ENCODE measurements around the gene NDST1.

The NDST1 gene

GRCh38 chr5:150523472-150524350 is 15.8 kb downstream of the NDST1 start:
- no peak for DNase-seq (ENCODE audit: low spot score)

DNA sequence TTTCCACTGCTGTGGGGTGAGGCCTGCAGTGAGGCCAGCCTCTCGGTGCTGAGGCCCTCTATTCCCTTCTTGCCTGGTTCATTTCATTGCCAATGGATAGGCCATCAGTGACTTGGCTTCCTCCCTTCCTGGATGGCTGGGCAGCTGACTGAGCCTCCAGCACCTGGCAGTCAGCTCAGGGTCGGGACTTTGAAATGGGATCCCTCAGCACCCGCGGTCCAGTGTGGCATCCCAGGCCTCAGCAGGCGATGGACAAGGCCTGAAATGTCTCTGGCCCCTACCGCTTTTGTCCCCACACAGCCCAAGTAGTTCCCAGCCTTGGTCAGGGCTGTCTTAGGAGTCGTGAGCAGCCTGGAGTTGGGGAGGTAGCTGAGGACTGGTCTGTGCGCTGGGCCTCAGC is 17.2 kb downstream of the NDST1 start:
- DNase-seq (ENCODE audit: low spot score), result no peak

DNA sequence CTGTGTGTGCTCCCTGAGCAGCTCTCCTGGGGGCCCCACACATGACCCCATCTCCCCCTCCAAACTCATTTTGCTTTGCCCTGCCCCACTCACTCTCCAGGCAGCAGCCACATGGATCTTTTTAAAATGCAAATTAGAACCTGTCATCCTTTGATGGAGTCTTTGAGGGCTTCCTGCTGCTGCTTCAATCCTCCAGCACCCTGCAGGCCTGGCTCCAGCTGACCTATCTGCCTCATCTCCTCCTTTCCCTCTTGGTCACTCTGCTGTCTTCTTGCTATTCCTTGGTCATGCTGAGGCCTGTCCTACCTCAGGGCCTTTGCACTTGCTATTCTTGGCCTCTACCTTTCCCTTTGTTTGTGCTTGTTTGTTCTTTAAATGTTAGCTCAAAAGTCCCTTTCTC is 17.9 kb downstream of the NDST1 start:
- DNase-seq (ENCODE audit: low spot score), result no peak

DNA sequence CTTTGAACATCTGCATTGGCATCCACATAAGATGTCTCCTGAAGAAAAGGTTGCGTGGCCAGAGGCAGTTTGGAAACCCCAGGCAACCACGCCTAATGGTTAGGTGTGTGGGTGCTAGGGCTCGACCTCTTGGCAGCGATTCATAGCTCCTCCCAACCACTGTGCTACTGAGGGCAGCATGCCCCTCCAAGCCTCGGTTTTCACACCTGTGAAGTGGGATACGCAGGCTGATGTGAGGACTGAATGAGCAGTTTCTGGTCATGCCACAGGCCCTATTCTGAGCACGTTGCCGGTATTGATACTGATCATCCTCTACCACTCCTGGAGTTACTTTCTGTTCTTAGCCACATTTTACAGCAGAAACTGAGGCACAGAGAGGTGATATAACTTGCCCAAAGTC is 19.1 kb downstream of the NDST1 start:
- DNase-seq (ENCODE audit: low spot score), result no peak

DNA sequence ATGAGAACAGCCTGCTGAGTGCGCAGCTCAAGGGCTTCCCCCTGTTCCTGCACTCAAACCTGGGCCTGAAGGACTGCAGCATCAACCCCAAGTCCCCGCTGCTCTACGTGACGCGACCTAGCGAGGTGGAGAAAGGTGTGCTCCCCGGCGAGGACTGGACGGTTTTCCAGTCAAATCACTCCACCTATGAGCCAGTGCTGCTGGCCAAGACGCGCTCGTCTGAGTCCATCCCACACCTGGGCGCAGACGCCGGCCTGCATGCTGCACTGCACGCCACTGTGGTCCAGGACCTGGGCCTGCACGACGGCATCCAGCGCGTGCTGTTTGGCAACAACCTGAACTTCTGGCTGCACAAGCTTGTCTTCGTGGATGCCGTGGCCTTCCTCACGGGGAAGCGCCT is 19.9 kb downstream of the NDST1 start:
- no peak for DNase-seq (ENCODE audit: low spot score)

GRCh38 chr5:150528924-150529546 is 21.1 kb downstream of the NDST1 start:
- no peak for DNase-seq (ENCODE audit: low spot score)

GRCh38 chr5:150529555-150529954 is 21.6 kb downstream of the NDST1 start:
- no peak for DNase-seq (ENCODE audit: low spot score)

- no peak for DNase-seq (ENCODE audit: low spot score)
Measured at GRCh38 chr5:150530423-150530822, 22.5 kb downstream of the NDST1 start.

DNA sequence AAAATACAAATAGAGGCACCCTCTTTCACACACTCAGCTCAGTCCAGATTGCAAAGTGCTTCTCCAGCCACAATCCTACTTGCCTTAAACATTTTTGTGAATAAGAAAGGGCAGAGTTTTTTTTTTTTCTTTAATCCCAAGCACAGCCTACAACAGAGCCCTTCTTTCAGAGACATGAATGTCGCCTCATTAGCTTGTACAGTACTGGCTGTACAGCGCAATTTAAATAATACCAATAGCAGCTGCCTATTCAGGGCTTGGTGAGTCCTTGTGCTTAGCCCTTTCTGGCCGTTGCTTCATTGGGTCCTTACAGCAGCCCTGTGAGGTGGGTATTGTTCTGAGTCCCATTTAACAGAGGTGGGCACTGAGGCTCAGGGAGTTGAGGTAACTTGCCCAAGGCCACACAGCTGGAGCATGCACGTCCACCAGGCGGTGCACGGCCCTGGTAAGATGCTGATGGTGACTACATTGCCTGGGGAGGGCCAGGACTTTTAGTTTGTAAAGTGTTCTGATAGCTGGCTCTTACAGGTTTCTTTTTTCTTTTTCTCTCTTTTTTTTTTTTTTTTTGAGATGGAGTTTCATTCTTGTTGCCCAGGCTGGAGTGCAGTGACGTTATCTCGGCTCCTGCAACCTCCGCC is 23.1 kb downstream of the NDST1 start:
- no peak for DNase-seq (ENCODE audit: low spot score)

DNA sequence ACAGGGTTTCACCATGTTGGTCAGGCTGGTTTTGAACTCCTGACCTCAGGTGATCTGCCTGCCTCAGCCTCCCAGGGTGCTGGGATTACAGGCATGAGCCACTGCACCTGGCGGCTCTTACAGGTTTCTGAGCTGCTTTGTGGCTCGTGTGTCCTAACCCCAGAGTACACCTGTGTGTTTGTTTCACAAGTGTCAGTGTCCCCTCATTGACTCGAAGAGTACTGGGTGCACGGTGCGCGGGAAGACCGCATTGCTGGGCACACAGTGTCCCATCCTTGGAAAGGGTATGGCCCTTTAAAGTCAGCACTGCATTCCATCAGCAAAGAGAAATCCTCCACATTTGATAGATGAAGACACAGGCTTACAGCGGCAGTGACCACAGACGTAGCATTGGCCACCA is 23.8 kb downstream of the NDST1 start:
- no peak for DNase-seq (ENCODE audit: low spot score)

GRCh38 chr5:150532151-150532550 is 24.2 kb downstream of the NDST1 start:
- no peak for DNase-seq (ENCODE audit: low spot score)

- DNase-seq (ENCODE audit: low spot score), result no peak
Measured at GRCh38 chr5:150532996-150533395, 25.1 kb downstream of the NDST1 start.

- no peak for DNase-seq (ENCODE audit: low spot score)
Measured at GRCh38 chr5:150534811-150535210, 26.9 kb downstream of the NDST1 start.

DNA sequence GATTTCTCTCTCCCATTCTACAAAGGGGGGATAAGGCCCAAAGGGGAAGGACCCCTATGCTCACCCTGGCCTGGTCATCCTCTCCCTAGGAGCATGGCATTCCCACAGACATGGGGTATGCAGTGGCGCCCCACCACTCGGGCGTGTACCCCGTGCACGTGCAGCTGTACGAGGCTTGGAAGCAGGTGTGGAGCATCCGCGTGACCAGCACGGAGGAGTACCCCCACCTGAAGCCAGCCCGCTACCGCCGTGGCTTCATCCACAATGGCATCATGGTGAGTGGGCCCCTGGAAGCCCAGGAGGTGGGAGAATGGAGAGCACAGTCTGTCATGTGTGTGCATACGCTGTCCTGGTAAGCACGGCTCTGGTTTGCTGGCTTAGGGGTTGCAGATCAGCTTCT is 27.7 kb downstream of the NDST1 start:
- DNase-seq (ENCODE audit: low spot score), result no peak

- no peak for DNase-seq (ENCODE audit: low spot score)
Measured at GRCh38 chr5:150538007-150538917, 30.3 kb downstream of the NDST1 start.

DNA sequence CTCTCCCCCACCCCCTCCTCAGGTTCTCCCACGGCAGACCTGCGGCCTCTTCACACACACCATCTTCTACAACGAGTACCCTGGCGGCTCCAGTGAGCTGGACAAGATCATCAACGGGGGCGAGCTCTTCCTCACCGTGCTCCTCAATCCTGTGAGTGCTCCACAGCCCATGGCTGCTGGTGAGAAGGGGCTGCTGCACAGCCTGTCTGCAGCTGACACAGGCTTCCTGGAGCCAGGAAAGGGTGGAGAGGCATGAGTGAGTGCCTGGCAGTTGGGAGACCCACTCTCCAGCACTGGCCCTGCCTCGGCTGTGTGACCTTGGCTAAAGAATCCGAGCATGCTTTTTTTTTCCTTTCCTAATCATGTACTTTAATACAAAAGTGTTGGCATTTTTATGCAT is 31.3 kb downstream of the NDST1 start:
- DNase-seq (ENCODE audit: low spot score), result no peak

DNA sequence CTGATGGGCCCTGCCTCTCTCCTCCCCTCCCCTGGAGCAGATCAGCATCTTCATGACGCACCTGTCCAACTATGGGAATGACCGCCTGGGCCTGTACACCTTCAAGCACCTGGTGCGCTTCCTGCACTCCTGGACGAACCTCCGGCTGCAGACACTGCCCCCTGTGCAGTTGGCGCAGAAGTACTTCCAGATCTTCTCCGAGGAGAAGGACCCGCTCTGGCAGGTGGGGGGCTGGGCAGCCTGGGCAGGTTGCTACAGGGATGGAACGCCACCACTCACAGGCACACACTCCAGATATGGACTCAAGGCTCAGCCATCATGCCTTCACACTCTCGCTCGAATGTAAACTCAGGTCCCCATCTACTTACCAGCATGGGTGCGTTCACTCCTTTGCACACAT is 32.1 kb downstream of the NDST1 start:
- no peak for DNase-seq (ENCODE audit: low spot score)

GRCh38 chr5:150540615-150541396 is 32.9 kb downstream of the NDST1 start:
- DNase-seq (ENCODE audit: low spot score), result no peak

DNA sequence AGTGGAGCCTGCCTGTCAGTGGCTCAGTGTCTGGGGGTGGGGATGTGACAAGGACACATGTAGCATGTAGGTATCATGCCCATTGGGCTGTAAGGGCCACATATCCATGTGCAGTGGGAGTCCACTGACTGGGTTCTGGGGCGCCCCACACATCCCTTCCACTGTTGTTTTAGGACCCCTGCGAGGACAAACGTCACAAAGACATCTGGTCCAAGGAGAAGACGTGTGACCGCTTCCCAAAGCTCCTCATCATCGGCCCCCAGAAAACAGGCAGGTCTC is 33.4 kb downstream of the NDST1 start:
- no peak for DNase-seq (ENCODE audit: low spot score)

DNA sequence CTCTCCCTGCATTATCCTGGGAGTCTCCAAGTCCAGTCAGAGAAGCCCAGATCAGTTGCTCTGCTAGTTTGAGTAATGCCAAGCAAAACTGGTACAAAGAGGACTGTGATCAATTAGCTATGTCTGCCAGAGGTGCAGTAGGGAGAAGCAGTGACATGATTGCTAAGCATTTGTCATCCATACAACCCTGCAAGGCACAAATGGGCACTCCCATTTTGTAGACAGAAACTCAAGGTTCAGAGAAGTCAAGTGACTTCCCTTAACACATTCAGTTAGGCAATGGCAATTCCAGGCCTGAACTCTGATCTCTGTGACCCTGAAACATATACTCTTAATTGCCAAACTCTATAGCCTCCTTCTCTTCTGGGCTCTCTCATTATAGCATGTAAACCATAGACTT is 34.0 kb downstream of the NDST1 start:
- no peak for DNase-seq (ENCODE audit: low spot score)

- no peak for DNase-seq (ENCODE audit: low spot score)
Measured at GRCh38 chr5:150542933-150543445, 35.1 kb downstream of the NDST1 start.

Data from hematopoietic multipotent progenitor cell treated with erythropoietin and hydrocortisone succinate and interleukin-3 and kit ligand, for 15 days (in vitro differentiated cells).